HPDE6-E6E7 (cell line): ENCODE data around the gene PELI3.
"Not testable (repeated sequence)": the region's sequence is repeated elsewhere in the genome, so short reads cannot be mapped to it uniquely, and the experiment has no call there.

ENCODE experiments used
- DNase-seq: peaks from one replicate; pipeline ENCODE4 v3.0.0; 2011; ENCODE audit warnings: missing footprints; ENCODE audit errors: extremely low spot score

The PELI3 gene

DNA sequence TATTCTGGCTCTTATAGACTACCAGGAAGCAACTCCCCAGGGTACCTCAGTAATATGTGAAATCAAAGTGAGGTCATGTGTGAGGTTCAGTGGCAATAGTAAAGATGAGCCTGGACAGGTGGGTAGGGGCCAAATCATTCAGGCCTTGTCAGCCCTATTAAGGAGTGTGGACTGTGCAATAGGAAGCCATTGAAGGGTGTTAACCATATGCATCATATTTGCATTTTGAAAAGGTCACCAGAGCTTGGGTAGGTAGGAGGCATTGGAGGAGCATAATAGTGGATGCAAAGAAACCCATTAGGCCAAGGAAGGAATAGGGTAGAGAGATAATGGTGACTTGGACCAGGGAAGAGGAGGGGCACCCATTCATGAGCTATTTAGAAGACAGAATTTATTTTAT is 19.7 kb upstream of the PELI3 start:
- no peak for DNase-seq

- no peak for DNase-seq
These were observed 18.2 kb upstream of the PELI3 start for GRCh38 chr11:66448523-66448922.

DNA sequence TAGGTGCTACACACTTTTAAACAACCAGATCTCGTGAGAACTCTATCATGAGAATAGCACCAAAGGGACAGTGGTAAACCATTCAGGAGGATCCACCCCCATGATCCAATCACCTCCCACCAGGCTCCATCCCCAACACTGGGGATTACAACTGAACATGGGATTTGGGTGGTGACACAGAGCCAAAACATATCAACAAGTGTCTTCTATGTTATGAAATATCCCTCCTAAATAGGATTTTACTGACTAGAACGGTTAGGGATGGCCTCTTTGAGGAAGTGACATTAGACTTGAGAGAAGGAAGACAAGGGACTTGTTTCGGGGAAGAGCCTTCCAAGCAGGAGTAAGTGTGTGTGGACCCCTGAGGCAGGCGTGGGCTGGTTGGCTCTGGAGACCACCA is 16.1 kb upstream of the PELI3 start:
- no peak for DNase-seq

DNA sequence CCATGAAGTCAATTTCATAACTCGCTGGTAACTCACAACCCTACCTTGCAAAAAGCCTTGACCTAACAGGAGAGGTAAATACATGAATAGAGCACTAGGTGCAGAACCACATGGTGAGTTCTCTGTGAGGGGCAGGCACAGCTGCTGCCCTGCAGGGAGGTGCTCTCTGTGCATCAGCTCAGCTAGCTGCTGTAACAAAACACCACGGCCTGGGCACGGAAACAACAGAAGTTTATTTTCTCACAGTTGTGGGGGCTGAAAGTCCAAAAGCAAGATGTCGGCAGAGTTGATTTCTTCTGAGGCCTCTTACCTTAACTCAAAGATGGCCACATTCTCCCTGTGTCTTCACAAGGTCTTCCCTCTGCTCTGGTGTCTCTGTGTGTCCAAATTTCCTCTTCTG is 15.0 kb upstream of the PELI3 start:
- no peak for DNase-seq

- no peak for DNase-seq
These were observed 12.5 kb upstream of the PELI3 start for GRCh38 chr11:66454247-66454646.

GRCh38 chr11:66454828-66455227 is 11.9 kb upstream of the PELI3 start:
- DNase-seq: no peak

DNA sequence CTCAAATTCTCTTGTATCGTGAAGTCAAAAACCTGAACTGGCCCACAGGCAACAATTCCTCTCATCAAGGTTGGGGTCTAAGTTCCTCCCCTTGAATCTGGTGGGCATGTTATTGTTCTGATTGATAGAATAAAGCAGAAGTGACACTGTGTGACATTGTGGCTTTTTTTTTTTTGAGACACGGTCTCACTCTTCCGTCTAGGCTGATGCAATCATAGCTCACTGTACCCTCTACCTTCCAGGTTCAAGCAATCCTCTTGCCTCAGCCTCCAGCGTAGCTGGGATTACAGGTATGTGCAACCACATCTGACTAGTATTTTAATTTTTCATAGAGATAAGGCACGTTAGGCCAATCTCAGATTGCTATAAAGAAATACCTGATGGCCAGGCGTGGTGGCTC is 8.9 kb upstream of the PELI3 start:
- no peak for DNase-seq

DNA sequence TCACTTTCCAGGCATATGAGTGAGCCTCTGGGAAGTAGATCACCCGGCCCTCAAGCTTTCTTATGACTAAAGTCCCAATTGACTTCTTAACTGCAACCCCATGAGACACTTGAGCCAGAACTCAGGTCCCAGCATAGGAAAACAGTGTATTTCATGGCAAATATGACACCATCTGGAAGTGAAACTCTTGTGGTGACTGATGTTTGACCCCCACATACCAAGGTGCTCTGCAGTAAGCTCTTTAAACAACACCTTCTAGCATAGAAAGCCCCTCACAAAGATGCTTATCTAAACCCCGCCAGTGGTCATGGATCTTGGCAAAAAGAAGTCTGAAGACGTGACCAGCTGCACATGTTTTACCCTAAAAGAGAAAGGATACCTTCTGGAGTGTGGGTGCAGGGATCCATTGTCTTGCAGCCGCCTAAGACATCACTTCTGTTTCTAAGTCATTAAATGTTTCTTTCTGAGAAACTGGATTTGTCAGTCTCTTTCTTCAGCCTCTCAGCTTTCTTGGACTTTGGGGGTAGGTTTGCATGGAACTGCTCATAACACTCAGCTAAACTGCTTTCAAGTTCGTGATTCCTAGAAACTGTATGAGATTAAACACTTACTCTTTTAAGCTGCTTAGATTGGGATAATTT is 7.4 kb upstream of the PELI3 start:
- DNase-seq: no peak

DNA sequence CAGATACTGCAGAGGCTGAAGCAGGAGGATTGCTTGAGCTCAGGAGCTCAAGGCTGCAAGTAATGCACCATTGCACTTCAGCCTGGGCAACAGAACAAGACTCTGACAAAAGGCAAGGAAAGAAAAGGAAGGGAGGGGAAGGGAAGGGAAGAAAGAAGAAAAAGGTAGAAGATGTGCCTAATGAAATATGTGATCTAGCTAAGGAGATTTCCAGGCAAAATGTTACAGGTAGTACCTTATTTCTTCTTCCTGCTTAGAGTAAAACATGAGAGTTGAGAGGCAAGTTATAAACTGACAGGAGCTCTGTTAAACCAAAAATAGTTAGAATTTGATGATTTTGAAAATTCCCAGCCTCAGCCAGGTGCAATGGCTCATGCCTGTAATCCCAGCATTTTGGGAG is 4.7 kb upstream of the PELI3 start:
- no peak for DNase-seq

DNA sequence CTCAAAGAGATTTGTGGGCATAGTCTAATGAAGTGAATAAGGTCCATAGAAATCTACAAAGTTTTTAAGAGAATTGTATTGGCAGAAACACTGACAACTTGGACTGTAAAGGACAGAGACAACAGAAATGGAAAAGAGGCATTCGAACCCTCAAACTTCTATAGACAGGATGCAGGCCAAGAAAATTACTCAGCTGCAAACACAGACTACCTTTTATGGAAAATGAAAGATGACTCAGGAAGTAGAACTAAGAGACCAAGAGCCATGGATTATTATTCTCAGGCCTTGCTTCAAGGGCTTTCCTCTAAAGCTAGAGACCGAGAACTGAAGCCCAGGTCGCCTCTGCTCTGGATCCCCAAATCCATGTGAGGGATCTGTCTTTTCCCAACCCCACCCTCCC is 3.8 kb upstream of the PELI3 start:
- no peak for DNase-seq

- DNase-seq: not testable (repeated sequence)
These were observed 2.6 kb upstream of the PELI3 start for GRCh38 chr11:66464116-66464515.

DNA sequence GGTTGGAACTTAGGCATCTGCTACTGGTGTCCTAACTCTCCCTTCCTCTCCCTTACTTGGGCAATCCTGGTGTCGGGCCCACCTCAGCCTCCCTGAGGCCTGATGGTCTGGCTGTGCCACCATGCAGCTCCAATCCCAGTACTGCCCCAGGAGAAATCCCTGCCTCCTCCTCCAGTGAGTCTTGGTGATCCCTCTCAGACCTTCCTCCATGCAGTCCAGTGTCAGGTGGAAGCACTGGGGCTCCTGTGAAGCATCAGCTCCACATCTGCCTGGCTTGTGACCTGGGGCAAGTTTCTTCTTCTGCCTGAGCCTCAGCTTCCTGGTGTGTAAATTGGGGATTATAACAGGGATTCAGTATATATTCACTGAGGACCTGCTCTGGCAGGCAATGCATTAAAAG is 1.8 kb upstream of the PELI3 start:
- no peak for DNase-seq

- DNase-seq: no peak
These were observed 1.1 kb upstream of the PELI3 start for GRCh38 chr11:66465373-66466224.

GRCh38 chr11:66467034-66467659 is 442 bp downstream of the PELI3 start:
- DNase-seq: no peak

GRCh38 chr11:66467756-66468155 is 1.1 kb downstream of the PELI3 start:
- no peak for DNase-seq

GRCh38 chr11:66468691-66469090 is 2.0 kb downstream of the PELI3 start:
- no peak for DNase-seq

DNA sequence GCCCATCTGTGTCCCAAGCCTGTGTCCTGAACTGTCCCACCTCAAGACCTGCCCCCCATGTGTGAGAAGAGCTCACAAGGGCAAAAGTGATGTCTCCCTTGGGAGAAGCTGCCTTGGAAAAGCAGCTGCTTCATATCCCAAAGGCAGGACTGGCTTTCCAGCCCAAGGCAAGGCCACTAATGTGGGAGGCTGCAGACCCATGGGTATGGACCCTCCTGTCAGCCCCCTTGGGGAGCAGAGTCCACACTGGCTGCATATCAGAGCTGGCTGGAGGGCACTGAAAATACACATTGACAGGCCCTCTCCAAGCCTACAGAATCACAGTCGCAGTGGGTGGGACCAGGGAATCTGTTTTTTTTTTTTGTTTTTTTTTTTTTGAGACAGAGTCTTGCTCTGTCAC is 2.7 kb downstream of the PELI3 start:
- DNase-seq: no peak

- DNase-seq: no peak
These were observed 3.3 kb downstream of the PELI3 start for GRCh38 chr11:66470015-66470414.

- DNase-seq: no peak
These were observed 4.4 kb downstream of the PELI3 start for GRCh38 chr11:66471142-66471541.

- DNase-seq: no peak
These were observed 5.3 kb downstream of the PELI3 start for GRCh38 chr11:66472054-66472453.

- DNase-seq: no peak
These were observed 6.5 kb downstream of the PELI3 start for GRCh38 chr11:66473167-66473566.

DNA sequence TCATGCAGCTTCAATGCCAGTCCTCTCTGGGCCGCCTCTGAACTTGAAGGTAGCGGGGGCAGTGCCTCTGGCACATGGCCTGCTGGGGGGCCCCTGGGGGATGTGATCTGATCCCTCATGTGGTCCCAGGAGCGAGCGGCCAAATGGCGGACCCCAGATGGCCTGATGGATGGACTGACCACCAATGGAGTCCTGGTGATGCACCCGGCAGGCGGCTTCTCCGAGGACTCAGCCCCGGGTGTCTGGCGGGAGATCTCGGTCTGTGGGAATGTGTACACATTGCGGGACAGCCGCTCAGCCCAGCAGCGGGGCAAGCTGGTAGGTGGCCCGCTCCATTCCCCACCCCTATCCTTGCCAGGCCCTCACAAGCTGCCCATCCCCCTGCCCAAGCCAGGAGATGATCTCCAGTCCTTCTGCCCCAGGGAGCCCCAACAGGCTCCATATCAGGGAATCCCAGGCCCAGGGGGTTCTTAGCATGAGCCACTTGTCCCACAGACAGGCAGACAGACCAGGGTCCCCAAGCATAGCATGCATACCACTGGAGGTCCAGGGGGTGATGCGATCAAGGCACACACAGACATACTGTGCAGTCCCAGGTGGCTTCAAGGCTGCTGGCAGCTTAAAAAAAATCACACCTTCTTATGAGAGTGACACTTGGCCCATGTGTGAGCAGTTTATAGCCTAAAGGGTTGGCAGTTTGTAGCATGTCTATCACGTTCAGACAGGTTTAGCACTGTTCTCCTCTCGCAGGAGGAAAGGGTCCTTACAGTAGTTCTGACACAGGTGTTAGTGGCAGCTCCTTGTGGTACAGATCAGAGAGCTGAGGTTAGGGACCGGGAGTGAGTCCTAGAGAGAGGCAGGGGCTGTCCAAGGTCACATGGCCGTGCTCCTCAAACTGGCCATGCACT is 7.2 kb downstream of the PELI3 start:
- no peak for DNase-seq
